GM12892 (cell line): ENCODE data around the gene OBP2B.
"Not testable (repeated sequence)": the region's sequence is repeated elsewhere in the genome, so short reads cannot be mapped to it uniquely, and the experiment has no call there.

Experiments used
- DNase-seq: peaks from one replicate; pipeline ENCODE4 v3.0.0; 2011; ENCODE audit not compliant: insufficient read length
- FAIRE-seq: peaks from 2 replicates; lab custom pipeline; 2011; peaks lifted over from hg19 to GRCh38; lab: Jason Lieb, UNC
- POLR2A ChIP-seq: IDR thresholded peaks from 2 replicates; pipeline ENCODE4 v1.6.1; 2011; ENCODE audit warnings: low read depth, low read length, control low read depth
- POLR2AphosphoS5 ChIP-seq: IDR thresholded peaks from 2 replicates; pipeline ENCODE4 v1.6.1; 2011; ENCODE audit warnings: low read depth, low read length, control low read depth
- TAF1 ChIP-seq: IDR thresholded peaks from 2 replicates; pipeline ENCODE4 v1.6.1; 2011; ENCODE audit warnings: low read depth, mild to moderate bottlenecking, control low read depth, low read length, borderline replicate concordance

Gene OBP2B

GRCh38 chr9:133187561-133188005 is 21.5 kb downstream of the OBP2B start:
- FAIRE-seq (no peak), DNase-seq (no peak)
- TF ChIP-seq TAF1 (no peak), POLR2A (no peak), POLR2AphosphoS5 (no peak)

GRCh38 chr9:133186736-133187135 is 22.3 kb downstream of the OBP2B start:
- TF ChIP-seq POLR2A (no peak), POLR2AphosphoS5 (no peak), TAF1 (no peak)
- no peak for DNase-seq
- no peak for FAIRE-seq

- DNase-seq (no peak), FAIRE-seq (no peak)
- TF ChIP-seq POLR2A (no peak), POLR2AphosphoS5 (no peak), TAF1 (no peak)
These were observed 24.1 kb downstream of the OBP2B start for GRCh38 chr9:133184971-133185370.

- FAIRE-seq, result no peak
- DNase-seq, result no peak
- TF ChIP-seq POLR2A, result no peak
- TF ChIP-seq TAF1, result no peak
- no peak for TF ChIP-seq POLR2AphosphoS5
These were observed 26.9 kb downstream of the OBP2B start for GRCh38 chr9:133182151-133182550.

GRCh38 chr9:133181561-133181960 is 27.5 kb downstream of the OBP2B start:
- no peak for DNase-seq
- TF ChIP-seq TAF1 (no peak), POLR2AphosphoS5 (no peak), POLR2A (no peak)
- no peak for FAIRE-seq

GRCh38 chr9:133180953-133181352 is 28.1 kb downstream of the OBP2B start:
- TF ChIP-seq POLR2AphosphoS5, result no peak
- TF ChIP-seq POLR2A, result no peak
- TF ChIP-seq TAF1, result no peak
- DNase-seq (no peak), FAIRE-seq (no peak)

- no peak for FAIRE-seq
- TF ChIP-seq TAF1 (no peak), POLR2AphosphoS5 (no peak), POLR2A (no peak)
- no peak for DNase-seq
These were observed 36.0 kb downstream of the OBP2B start for GRCh38 chr9:133173056-133173455.

- no peak for TF ChIP-seq TAF1
- TF ChIP-seq POLR2AphosphoS5, result no peak
- no peak for TF ChIP-seq POLR2A
- DNase-seq (no peak), FAIRE-seq (peak; percentile 44)
These were observed 37.7 kb downstream of the OBP2B start for GRCh38 chr9:133171161-133171961.

- TF ChIP-seq TAF1 (no peak), POLR2A (no peak), POLR2AphosphoS5 (no peak)
- no peak for DNase-seq
- FAIRE-seq, result no peak
These were observed 38.3 kb downstream of the OBP2B start for GRCh38 chr9:133170716-133171115.

GRCh38 chr9:133169687-133170086 is 39.4 kb downstream of the OBP2B start:
- not testable (repeated sequence) for FAIRE-seq, DNase-seq

GRCh38 chr9:133169102-133169501 is 39.9 kb downstream of the OBP2B start:
- TF ChIP-seq TAF1, result no peak
- TF ChIP-seq POLR2A, result no peak
- FAIRE-seq (no peak), DNase-seq (no peak)

- no peak for FAIRE-seq
- no peak for TF ChIP-seq POLR2A
- no peak for TF ChIP-seq POLR2AphosphoS5
- TF ChIP-seq TAF1, result no peak
- DNase-seq, result no peak
These were observed 40.6 kb downstream of the OBP2B start for GRCh38 chr9:133168432-133168831.

GRCh38 chr9:133167769-133168168 is 41.3 kb downstream of the OBP2B start:
- no peak for DNase-seq
- TF ChIP-seq POLR2AphosphoS5, result no peak
- TF ChIP-seq TAF1, result no peak
- TF ChIP-seq POLR2A, result no peak
- FAIRE-seq, result no peak
